Right lung (tissue), 5 donors: ENCODE measurements around the gene MAP2K5. TPM values are rescaled to one million over a fixed set of nuclear protein-coding genes. Genes with fewer than 3 reads are reported as not detected.

Source experiments
- polyA plus RNA-seq, 5 donors: library from polyadenylated mRNA; unstranded; fragments of 120-200 nt; gene quantifications; one replicate each; pipeline versions ENCODE4 v1.2.1 to v1.2.3, GENCODE V29; 2013; ENCODE audit warnings: inconsistent platforms in 1 of 5, low replicate concordance in 1 of 5; ENCODE audit not compliant: insufficient read length in 5 of 5, insufficient read depth in 1 of 5

MAP2K5 gene
- polyA plus RNA-seq, 5 donors = 20.2 to 23.6 (median 21.0) TPM

Other genes starting within 250 kb of the MAP2K5 start
- 1 to 10 TPM; 5.0 to 7.2 (median 6.1) TPM for gene C15orf61, start 21.6 kb upstream of the MAP2K5 start, polyA plus RNA-seq